GM10248 (cell line): Measurements from ENCODE around the gene FBLN1.
"Not testable (repeated sequence)": the region's sequence is repeated elsewhere in the genome, so short reads cannot be mapped to it uniquely, and the experiment has no call there.

ENCODE experiments used
- CTCF ChIA-PET: fragments of 300-600 bp; sonication (Branson Sonifier 250); formaldehyde crosslinking; extraction: SDS; loops from one replicate; lab custom pipeline; 2021; ENCODE audit warnings: antibody characterized with exemption; lab: Yijun Ruan, JAX
- POLR2A ChIA-PET: fragments of 350-650 bp; sonication (Branson Sonifier 250); formaldehyde crosslinking; extraction: SDS; loops from one replicate; lab custom pipeline; 2020; ENCODE audit warnings: antibody characterized with exemption; lab: Yijun Ruan, JAX
- DNase-seq: peaks from one replicate; pipeline ENCODE4 v3.0.0; 2012; ENCODE audit errors: extremely low spot score
- CTCF ChIP-seq: IDR thresholded peaks from 2 replicates; pipeline ENCODE4 v1.5.1; 2012; ENCODE audit warnings: mild to moderate bottlenecking, low read depth; ENCODE audit errors: extremely low read depth, missing control alignments, control extremely low read depth

Gene FBLN1

GRCh38 chr22:45458532-45458931, 44.2 kb upstream of the FBLN1 start:
- ChIA-PET POLR2A (no interaction called here), CTCF (no interaction called here)
- no peak for TF ChIP-seq CTCF
- DNase-seq = no peak

- no peak for DNase-seq
- no peak for TF ChIP-seq CTCF
- CTCF ChIA-PET = no interaction called here
These were observed 43.4 kb upstream of the FBLN1 start for GRCh38 chr22:45459235-45459634.

GRCh38 chr22:45460288-45461109, 42.2 kb upstream of the FBLN1 start:
- POLR2A ChIA-PET = no interaction called here
- CTCF ChIA-PET = no interaction called here
- no peak for TF ChIP-seq CTCF
- no peak for DNase-seq

More at GRCh38 chr22:45459235-45459634, 43.4 kb upstream of the FBLN1 start:
- POLR2A ChIA-PET = no interaction called here

- TF ChIP-seq CTCF = no peak
- no peak for DNase-seq
- CTCF ChIA-PET = interaction anchor here (1.0 kb wide), 2 partner anchors 9 to 25 kb away, joined by 3 read pairs; no protein-coding TSS in a partner anchor
- POLR2A ChIA-PET = no interaction called here
These were observed 40.5 kb upstream of the FBLN1 start for GRCh38 chr22:45462034-45462655.

GRCh38 chr22:45463691-45464090, 39.0 kb upstream of the FBLN1 start:
- POLR2A ChIA-PET, CTCF ChIA-PET, DNase-seq: not testable (repeated sequence)

- no peak for TF ChIP-seq CTCF
- ChIA-PET CTCF (no interaction called here), POLR2A (no interaction called here)
- DNase-seq = no peak
These were observed 37.0 kb upstream of the FBLN1 start for GRCh38 chr22:45465633-45466032.

GRCh38 chr22:45468872-45469271, 33.8 kb upstream of the FBLN1 start:
- DNase-seq = no peak
- POLR2A ChIA-PET = no interaction called here
- CTCF ChIA-PET = no interaction called here
- TF ChIP-seq CTCF = no peak
